Karpas-422 (cell line): Measurements from ENCODE around the gene NECAB2. TPM values are rescaled to one million over a fixed set of nuclear protein-coding genes. Genes with fewer than 3 reads are reported as not detected.

Source experiments
- DNase-seq: peaks from one replicate; pipeline ENCODE4 v3.0.0-alpha.2; 2015
- H2AFZ ChIP-seq: fragments of 200-600 bp; sonication (generic); 2 replicates; pipeline ENCODE4 v1.6.1; 2014; ENCODE audit warnings: antibody characterized with exemption, low read length, mixed read lengths
- H3K27ac ChIP-seq: fragments of 200-600 bp; sonication (generic); 2 replicates; pipeline ENCODE4 v1.5.1; 2014; ENCODE audit warnings: mild to moderate bottlenecking, low read length, moderate library complexity
- H3K27me3 ChIP-seq: fragments of 200-600 bp; sonication (generic); 2 replicates; pipeline ENCODE4 v1.6.1; 2014; ENCODE audit warnings: low read length, mixed read lengths
- H3K36me3 ChIP-seq: fragments of 200-600 bp; sonication (generic); 2 replicates; pipeline ENCODE4 v1.6.1; 2014; ENCODE audit warnings: low read length, mixed read lengths; ENCODE audit not compliant: insufficient read depth
- H3K4me1 ChIP-seq: fragments of 200-600 bp; sonication (generic); 2 replicates; pipeline ENCODE4 v1.6.1; 2014; ENCODE audit warnings: mild to moderate bottlenecking, low read length, mixed read lengths
- H3K4me2 ChIP-seq: fragments of 200-600 bp; sonication (generic); 2 replicates; pipeline ENCODE4 v1.6.1; 2014; ENCODE audit warnings: low read length, low read depth, mild to moderate bottlenecking; ENCODE audit not compliant: poor library complexity, severe bottlenecking
- H3K4me3 ChIP-seq: fragments of 200-600 bp; sonication (generic); 2 replicates; pipeline ENCODE4 v1.5.1; 2014; ENCODE audit warnings: mild to moderate bottlenecking, antibody characterized with exemption, low read length, mixed read lengths
- H3K79me2 ChIP-seq: fragments of 200-600 bp; sonication (generic); 2 replicates; pipeline ENCODE4 v1.6.1; 2014; ENCODE audit warnings: mild to moderate bottlenecking, low read length, mixed read lengths
- H3K9ac ChIP-seq: fragments of 200-600 bp; sonication (generic); 2 replicates; pipeline ENCODE4 v1.6.0; 2014; ENCODE audit warnings: low read length
- H3K9me2 ChIP-seq: fragments of 200-600 bp; sonication (generic), shearing (Covaris generic); replicated peaks from 2 replicates; pipeline ENCODE4 v1.6.0; 2014; ENCODE audit warnings: mild to moderate bottlenecking, low read length, moderate library complexity; ENCODE audit not compliant: insufficient read depth
- H3K9me3 ChIP-seq: fragments of 300-700, 200-600 bp; sonication (generic); 2 replicates; pipeline ENCODE4 v1.6.1; 2014; ENCODE audit warnings: low read length, mixed read lengths
- H4K20me1 ChIP-seq: fragments of 200-600 bp; sonication (generic); 2 replicates; pipeline ENCODE4 v1.6.1; 2014; ENCODE audit warnings: mild to moderate bottlenecking, antibody characterized with exemption, low read length, low read depth; ENCODE audit not compliant: insufficient read depth
- total RNA-seq: library from RNA; depleted of rRNA; stranded (reverse); fragments of >200 nt; shearing (Covaris generic); gene quantifications from 2 replicates; pipeline ENCODE4 v1.2.3, GENCODE V29; 2014; ENCODE audit warnings: low replicate concordance

NECAB2 gene
- total RNA-seq, 1 experiment from 2014 or later = not detected

DNA sequence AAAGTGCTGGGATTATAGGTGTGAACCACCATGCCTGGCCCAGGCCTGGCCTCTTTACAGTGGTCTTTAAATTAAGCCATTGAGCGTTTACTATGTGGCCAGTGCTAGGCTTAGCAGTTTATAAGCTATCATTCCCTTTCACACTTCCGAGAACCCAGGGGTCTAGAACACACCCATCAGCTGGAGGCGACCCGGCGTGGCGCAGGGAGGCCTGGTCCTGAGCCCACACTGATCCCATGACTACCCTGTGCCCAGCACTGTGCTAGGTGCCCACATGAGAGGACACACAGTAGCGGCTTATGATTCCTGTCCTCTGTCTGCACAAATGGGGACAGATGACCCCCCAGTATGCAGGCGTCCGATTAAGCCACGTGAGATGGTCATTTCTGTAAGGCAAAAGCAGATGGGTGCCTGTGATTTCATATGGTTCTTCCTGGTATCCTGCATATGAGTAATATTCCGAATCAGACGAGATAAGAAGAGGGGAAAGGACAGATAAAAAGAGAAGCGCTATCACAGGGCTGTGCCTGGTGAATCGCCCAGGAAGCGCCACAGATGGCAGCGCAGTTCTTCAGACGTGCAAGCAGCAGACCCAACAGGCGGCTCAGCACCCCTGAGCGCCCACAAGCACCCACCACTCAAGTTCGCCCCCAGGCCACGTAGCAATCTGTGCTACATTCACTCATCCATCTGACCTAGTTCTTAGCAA lies 9.8 kb upstream of the NECAB2 start:
- 0 out of 2 replicates have a peak, but pooled peaks cover 3% of the 10 kb centered on the region for H4K20me1 ChIP-seq
- H3K4me2 ChIP-seq = no peak overlapping the region
- no peak overlapping the region for H3K4me3 ChIP-seq
- peaks cover 2% of the 10 kb centered on the region for H3K4me1 ChIP-seq
- H3K27me3 ChIP-seq = no peaks in the 10 kb centered on the region
- no peak overlapping the region for H3K9ac ChIP-seq
- no peak overlapping the region for H2AFZ ChIP-seq
- H3K9me2 ChIP-seq = no peaks in the 10 kb centered on the region
- no peaks in the 10 kb centered on the region for H3K9me3 ChIP-seq
- no peaks in the 10 kb centered on the region for H3K36me3 ChIP-seq
- no peaks in the 10 kb centered on the region for H3K79me2 ChIP-seq
- H3K27ac ChIP-seq = no peak overlapping the region
- no peak for DNase-seq

DNA sequence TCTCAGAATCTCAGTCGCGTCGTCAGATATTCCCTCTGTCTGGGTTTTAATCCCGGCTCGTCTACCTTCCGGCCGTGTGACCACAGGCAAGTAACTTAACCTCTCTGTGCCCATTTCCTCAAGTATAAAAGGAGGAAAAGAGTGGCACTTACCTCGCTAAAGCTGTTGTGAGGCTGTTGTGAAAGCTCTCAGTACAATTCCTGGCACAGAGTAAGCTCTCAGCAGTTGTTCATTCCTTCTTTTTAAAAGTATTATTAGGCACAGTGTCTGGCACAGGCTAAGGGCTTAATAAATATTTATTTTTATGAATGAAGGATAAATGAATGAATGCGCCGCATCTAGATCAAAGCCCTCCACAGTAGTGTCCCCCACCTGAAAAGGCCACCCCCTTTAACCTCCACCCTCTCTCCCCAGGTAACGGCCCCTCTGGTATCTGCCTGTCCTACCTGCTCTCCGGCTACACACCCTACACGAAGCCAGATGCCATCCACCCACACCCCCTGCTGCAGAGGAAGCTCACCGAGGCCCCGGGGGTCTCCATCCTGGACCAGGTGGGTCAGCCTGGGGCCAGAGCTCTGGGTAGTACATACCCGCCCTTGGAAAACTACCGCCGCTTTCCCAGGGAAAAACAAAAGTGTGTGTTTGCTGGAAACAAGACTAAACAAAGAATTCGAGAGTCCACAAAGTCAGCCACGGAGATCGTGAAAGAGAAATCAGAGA lies 9.0 kb upstream of the NECAB2 start:
- 0 out of 2 replicates have a peak, but pooled peaks cover 3% of the 10 kb centered on the region for H4K20me1 ChIP-seq
- no peaks in the 10 kb centered on the region for H3K9me2 ChIP-seq
- no peak overlapping the region for H3K9ac ChIP-seq
- no peak overlapping the region for H3K4me3 ChIP-seq
- no peaks in the 10 kb centered on the region for H3K9me3 ChIP-seq
- H3K4me2 ChIP-seq = no peak overlapping the region
- no peak overlapping the region for H2AFZ ChIP-seq
- no peaks in the 10 kb centered on the region for H3K4me1 ChIP-seq
- no peaks in the 10 kb centered on the region for H3K36me3 ChIP-seq
- no peaks in the 10 kb centered on the region for H3K27me3 ChIP-seq
- no peak overlapping the region for H3K27ac ChIP-seq
- H3K79me2 ChIP-seq = no peaks in the 10 kb centered on the region
- DNase-seq = no peak

GRCh38 chr16:83959656-83960434 lies 8.2 kb upstream of the NECAB2 start:
- Histone ChIP-seq H3K9ac (no peak overlapping the region), H4K20me1 (no peaks in the 10 kb centered on the region), H3K4me1 (no peaks in the 10 kb centered on the region), H3K36me3 (no peaks in the 10 kb centered on the region), H3K79me2 (no peaks in the 10 kb centered on the region), H3K27ac (no peak overlapping the region), H3K27me3 (no peaks in the 10 kb centered on the region), H3K9me3 (no peaks in the 10 kb centered on the region), H3K4me2 (no peak overlapping the region), H3K4me3 (no peak overlapping the region), H3K9me2 (no peaks in the 10 kb centered on the region), H2AFZ (no peak overlapping the region)
- no peak for DNase-seq

GRCh38 chr16:83960521-83961249 lies 7.4 kb upstream of the NECAB2 start:
- H3K79me2 ChIP-seq = no peaks in the 10 kb centered on the region
- H3K27me3 ChIP-seq = no peaks in the 10 kb centered on the region
- H3K27ac ChIP-seq = no peak overlapping the region
- H3K9me3 ChIP-seq = no peaks in the 10 kb centered on the region
- no peak overlapping the region for H2AFZ ChIP-seq
- H3K4me1 ChIP-seq = no peaks in the 10 kb centered on the region
- H4K20me1 ChIP-seq = no peaks in the 10 kb centered on the region
- H3K9ac ChIP-seq = no peak overlapping the region
- no peak for DNase-seq
- H3K4me3 ChIP-seq = no peak overlapping the region
- no peak overlapping the region for H3K4me2 ChIP-seq
- H3K9me2 ChIP-seq = no peaks in the 10 kb centered on the region
- no peaks in the 10 kb centered on the region for H3K36me3 ChIP-seq

- Histone ChIP-seq H3K79me2 (no peaks in the 10 kb centered on the region), H3K27ac (no peak overlapping the region)
Observed at GRCh38 chr16:83961591-83961990, 6.5 kb upstream of the NECAB2 start.

GRCh38 chr16:83963277-83964119 lies 4.5 kb upstream of the NECAB2 start:
- H3K36me3 ChIP-seq = no peaks in the 10 kb centered on the region
- no peak overlapping the region for H3K27ac ChIP-seq

More at GRCh38 chr16:83961591-83961990, 6.5 kb upstream of the NECAB2 start:
- Histone ChIP-seq H3K4me2 (no peak overlapping the region), H3K9me2 (no peaks in the 10 kb centered on the region), H3K4me1 (no peaks in the 10 kb centered on the region), H3K4me3 (no peak overlapping the region), H4K20me1 (no peaks in the 10 kb centered on the region), H3K9ac (no peak overlapping the region), H3K36me3 (no peaks in the 10 kb centered on the region), H3K9me3 (no peaks in the 10 kb centered on the region), H3K27me3 (no peaks in the 10 kb centered on the region), H2AFZ (no peak overlapping the region)
- DNase-seq = no peak

GRCh38 chr16:83964684-83965443 lies 3.2 kb upstream of the NECAB2 start:
- no peak overlapping the region for H2AFZ ChIP-seq
- H3K27ac ChIP-seq = no peak overlapping the region
- no peak overlapping the region for H3K9ac ChIP-seq
- no peak overlapping the region for H3K4me2 ChIP-seq
- H4K20me1 ChIP-seq = no peaks in the 10 kb centered on the region
- no peaks in the 10 kb centered on the region for H3K36me3 ChIP-seq
- no peak overlapping the region for H3K4me3 ChIP-seq
- H3K79me2 ChIP-seq = no peaks in the 10 kb centered on the region
- H3K4me1 ChIP-seq = no peaks in the 10 kb centered on the region
- no peak for DNase-seq
- H3K9me2 ChIP-seq = no peaks in the 10 kb centered on the region
- no peaks in the 10 kb centered on the region for H3K27me3 ChIP-seq
- no peaks in the 10 kb centered on the region for H3K9me3 ChIP-seq

More at GRCh38 chr16:83963277-83964119, 4.5 kb upstream of the NECAB2 start:
- Histone ChIP-seq H4K20me1 (no peaks in the 10 kb centered on the region), H3K9me2 (no peaks in the 10 kb centered on the region), H2AFZ (no peak overlapping the region), H3K9me3 (no peaks in the 10 kb centered on the region), H3K4me2 (no peak overlapping the region), H3K4me3 (no peak overlapping the region), H3K9ac (no peak overlapping the region), H3K79me2 (no peaks in the 10 kb centered on the region), H3K4me1 (no peaks in the 10 kb centered on the region), H3K27me3 (no peaks in the 10 kb centered on the region)
- DNase-seq = no peak
